Right kidney (tissue), 1 donor: ENCODE measurements around the gene NKAIN2.
"Not testable (repeated sequence)": the region's sequence is repeated elsewhere in the genome, so short reads cannot be mapped to it uniquely, and the experiment has no call there.

Experiments used
- DNase-seq: peaks from one replicate; pipeline ENCODE4 v3.0.0-alpha.2; 2016

Gene NKAIN2

DNA sequence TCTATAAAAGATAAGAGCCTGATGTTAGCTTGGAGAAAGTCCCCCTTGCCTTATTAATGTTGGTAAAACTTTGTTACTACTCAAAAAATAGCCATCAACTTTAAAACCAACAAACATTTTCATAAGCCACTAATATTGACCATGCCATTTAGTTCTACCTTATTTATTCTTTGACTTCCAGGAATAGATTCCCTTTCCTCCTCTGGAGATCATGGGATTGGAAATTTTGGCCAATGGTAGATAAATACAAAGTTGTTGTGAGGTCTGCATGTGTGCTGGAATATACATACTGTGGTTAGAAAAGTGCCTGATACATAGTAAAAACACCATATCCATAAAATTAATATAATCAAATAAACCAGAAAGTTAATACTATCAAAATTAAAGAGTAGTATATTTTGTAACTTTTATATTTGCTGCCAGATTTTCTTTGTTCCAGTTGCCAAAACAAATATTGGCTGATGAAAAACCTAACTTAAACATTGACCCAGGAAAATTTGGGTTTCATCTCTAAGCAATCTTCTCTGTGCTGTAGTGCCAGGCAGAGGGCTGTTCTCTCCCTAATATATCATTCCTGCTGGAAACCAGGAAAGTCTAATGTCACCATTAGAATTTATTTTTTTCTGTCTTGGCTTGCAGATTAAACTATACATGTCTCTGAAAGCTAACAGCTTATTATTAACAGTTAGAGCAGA lies 169.1 kb downstream of the NKAIN2 start:
- no peak for DNase-seq

DNA sequence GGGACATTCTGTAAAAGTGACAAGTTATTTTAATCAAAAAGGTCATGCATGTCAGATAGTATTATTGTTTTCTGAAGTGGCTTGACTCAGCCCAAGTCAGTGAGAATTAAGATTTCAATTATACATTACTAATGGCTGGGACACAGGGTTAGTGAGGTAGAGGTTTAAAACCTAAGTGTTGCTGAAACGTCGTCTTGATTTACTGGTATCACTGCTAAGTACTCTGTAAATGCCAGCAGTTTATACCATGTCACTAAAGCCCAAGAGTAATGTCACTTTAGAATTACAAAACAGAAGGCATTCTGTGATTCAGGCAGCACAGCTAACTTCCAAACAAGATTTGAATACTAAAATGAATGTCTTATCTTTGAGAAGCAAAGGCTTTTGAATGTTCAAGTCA lies 176.6 kb downstream of the NKAIN2 start:
- DNase-seq = no peak

DNA sequence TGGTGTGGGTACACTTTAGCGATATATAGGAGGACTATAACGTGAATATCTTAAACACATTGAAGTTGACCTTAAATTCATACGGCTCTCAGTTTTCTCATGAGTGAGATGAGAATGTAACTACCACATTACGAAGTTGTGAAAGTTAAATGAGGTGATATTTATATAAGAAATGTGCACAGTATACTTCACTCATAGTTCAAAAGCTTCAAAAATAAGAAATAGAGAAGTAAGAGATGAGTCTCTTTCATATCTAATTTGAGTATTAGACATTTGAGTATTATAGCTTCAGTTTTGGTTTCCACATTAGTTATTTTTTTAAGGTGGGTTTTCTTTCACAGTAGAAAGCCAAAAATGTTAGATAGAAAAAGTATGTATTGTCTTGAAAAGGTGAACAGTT lies 183.3 kb downstream of the NKAIN2 start:
- no peak for DNase-seq

DNA sequence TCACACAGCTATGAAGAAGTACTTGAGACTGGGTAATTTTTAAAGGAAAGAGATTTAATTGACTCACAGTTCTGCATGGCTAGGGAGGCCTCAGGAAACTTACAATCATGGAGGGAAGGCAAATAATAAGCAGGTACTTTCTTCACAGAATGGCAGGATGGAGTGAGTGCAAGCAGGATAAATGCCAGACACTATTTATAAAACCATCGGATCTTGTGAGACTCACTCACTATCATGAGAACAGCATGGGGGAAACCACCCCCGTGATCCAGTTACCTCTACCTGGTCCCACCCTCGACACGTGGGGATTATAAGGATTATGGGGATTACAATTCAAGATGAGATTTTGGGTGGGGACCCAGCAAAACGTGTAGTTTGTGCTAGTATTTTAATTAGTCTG lies 186.3 kb downstream of the NKAIN2 start:
- not testable (repeated sequence) for DNase-seq

DNA sequence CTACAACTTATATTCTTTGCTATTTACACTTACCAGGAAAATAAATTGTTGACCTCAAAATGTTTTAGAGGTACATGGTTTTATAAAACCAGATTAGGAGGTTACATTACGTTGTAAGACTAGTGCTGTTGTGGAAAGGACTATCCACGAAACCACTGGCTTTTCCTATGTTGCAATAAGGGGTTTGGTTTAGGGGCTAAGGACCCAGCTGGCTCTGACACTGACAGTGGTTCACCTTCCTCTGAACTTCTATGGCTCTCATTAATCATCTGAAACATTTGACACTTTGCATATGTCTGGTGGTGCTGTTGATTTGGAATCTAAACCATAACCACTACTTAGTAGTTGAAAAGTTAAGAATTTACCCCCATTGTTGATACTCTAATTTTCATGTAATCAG lies 186.7 kb downstream of the NKAIN2 start:
- DNase-seq = no peak

DNA sequence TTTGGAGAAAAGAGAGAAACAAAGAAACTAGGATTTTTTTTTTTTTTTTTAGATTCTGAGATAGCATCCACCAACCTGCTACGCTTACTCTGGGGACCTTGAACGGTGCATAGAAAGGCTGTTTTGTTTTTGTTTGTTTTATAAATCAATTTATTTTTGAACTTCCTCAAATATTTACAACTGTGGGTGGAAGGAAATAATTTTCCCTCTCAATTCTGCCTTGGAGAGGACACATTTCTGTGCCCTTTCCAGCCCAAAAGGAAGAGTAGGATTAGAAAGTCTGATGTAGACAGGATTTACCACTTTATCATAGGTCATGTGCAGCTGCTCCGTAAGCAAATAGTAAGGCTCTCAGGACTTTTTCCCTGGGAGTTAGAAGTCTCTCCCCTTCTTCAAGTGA lies 190.5 kb downstream of the NKAIN2 start:
- DNase-seq = no peak

DNA sequence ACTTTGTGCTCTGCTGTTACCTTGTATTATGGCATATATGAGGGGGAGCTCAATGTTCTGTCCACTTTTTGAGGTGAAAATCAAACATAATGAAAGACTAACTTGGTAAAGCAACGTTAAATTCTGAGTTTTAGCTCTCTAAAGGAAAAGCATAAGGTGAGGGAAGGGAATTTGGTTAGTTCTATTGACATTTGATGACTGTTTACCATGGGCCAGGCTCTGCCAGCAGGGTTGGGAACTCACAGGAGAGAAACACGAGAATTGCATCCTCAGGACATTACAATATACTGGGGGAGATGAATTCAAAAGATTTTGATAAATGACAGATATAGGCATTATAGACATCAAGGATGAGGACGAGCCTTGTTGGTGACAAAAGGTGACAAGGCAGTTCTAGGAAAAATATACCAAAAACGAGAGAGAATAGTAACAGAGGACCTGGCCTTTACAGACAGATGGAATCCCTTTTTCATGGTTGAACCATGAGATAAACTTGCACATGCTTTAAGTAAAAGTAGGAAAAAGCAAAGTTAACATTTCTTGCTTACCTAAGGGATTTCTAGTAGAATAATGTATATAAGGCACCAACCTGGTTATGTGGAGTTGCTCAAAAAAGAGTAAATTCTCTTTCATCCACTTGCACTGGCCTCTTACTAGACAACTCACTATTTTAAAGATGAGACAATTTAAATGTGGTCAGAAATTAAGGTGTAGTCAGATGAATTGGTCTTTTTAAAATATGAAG lies 191.4 kb downstream of the NKAIN2 start:
- no peak for DNase-seq

DNA sequence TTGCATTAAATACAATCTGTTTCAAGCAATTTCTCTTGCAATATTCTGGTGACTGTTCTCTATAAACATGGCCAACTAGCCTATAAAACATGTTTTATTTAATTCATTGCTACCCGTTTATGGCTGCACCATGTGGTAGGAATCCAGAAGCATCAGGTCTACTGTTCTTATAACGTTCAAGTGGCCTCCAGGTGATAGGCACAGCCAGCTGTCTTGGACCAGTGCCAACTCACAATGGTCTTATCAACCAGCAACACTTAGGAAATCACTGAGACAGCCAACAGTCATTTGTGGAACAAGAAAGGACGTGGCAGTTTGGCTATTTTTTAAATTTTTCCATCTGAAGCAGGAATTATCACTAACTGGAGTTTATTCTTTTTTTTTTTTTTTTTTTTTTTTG lies 193.6 kb downstream of the NKAIN2 start:
- DNase-seq = no peak

DNA sequence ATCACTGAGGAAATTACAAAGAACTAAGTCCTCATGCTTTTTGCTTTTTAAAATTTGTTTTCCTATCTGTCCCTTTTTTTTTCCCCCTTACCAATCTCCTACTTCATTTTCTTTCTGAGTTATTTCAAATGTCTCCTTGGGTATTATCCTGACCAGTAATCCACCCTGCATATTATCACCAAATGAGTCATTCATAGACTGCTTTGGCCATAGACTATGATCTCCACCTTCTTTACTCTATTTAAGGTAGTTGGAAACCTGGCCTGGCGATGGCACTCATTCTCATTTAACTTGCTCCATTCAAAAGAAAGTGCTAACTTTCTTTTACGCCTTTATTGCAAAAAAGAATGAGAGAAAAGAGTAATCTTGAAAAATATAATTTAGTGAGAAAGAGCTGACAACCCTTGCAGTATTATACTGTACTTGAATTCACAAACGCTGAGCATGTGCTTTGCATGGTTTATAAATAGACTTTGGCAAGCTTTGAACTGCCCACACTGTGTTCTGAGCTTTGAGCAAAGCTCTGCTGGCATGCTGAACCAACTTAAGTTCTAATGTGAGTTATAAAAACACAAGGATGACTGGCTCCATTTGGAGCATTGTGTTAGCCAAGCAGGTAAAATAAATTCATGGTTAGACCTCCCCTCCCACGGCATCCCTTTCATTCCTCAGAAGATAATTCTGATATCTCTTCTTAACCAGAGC lies 198.9 kb downstream of the NKAIN2 start:
- DNase-seq = no peak

DNA sequence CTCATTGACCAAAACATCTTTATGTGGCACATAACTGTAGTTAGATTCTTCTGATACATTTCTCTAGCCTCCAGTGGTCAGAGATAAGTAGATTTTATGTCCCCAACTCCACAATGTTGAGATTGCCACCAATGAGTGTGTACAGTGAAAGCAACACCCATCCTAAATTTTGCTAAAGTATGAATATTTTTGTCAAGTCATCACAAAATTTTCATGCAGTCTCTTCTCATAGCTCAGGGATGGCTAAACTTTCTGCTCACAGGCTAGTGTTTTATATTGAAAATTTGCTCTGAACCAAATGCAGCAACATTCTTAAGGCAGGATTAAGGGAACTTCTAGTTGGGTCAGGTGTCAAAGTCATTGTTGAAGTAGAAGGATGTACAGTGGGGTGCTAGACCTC lies 203.6 kb downstream of the NKAIN2 start:
- no peak for DNase-seq

DNA sequence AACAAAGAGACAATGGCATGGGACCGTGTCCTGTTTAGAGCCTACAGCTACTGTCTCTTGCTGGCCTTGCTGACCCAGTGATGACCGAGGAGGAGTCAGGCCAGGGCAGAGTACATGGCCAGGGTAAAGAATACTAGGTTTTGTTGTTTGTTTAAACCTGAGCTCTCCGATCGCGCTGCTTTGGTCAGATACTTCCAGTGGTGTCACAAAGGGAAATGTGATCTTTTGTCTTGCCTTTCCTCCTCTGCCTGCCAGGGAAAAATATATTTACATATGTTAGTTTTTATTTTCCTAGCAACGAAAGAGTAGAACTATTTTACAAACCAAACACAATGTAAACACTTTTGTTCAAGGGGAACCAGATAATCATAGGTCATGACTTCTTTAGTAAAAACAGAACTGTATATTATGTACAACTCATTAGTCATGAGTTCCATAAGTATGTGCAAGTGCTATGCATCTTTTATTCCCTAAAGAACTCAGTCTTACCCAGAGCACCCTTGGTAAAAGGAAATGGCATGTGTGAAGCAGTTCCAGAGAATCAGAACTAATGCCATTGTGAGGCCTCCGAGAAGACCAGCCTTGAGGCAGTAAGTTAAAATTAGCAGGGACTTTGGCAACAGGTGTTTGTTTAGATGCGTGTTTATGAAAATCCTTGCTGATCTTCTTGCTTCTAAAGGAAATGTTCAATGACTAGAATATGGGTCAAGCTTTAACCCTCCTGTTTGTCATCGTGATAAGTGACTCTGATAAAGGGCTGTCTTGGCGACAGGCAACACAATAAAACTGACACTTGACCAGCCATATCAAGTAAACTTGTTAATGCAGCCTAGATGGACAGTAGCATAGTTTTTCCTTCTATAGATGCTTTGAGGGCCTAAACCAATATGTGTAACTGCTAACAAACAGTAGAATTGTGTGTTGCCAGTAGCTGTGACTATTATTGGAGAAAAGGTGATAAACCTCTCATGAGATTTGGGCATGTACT lies 204.6 kb downstream of the NKAIN2 start:
- DNase-seq = no peak

DNA sequence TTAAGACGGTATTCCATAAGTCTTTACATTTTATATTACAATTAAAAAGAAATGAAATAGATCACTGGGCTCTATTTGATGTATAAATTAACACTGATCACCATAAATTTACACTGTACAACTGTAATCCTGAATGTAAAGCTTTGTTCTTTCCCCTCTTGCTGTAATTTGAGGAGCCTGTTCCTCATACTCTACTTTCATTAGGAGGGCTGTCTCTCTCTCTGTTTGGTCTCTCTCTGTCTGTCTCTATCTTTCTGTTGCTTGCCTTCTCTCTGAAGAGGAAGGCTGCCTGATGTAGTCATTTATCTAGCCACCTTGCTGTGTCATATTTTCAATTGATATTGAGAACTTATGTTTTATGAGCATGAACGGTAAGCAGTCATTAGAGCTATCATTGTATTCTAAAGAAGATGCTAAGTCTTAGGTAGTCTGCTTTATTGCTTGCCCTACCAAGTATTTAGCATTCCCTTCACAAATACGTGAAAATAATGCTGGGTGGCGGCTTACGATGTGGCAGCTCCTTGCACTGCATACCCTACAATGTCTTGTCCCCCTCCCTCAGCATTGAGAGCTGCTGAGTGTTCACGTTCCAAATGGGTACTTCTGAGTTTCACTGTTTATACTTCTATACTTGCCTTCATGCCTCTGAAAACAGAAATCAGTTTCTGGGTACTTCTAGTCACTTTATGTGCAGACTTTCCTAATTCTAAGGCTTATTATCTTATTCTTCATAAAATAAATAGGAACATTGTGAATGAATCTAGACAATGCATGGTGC lies 205.5 kb downstream of the NKAIN2 start:
- no peak for DNase-seq

DNA sequence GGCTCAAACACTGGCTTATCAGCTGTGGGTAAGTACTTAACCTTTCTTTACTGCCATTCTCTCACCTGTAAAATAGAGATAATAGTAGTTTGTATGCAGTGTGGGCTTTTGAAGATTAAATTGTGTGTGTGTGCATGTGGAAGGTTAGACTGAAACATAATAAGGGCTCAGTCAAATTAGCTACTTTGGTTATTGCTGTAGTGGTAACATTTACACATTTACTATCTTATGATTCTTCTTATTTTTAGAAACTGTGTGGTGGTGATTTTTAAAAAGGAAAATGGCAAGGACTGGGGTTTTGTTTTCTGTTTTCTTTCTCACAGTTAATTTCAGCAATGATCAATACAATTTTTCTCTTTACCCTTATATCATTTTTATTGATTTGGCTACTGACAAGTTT lies 206.9 kb downstream of the NKAIN2 start:
- DNase-seq = no peak

DNA sequence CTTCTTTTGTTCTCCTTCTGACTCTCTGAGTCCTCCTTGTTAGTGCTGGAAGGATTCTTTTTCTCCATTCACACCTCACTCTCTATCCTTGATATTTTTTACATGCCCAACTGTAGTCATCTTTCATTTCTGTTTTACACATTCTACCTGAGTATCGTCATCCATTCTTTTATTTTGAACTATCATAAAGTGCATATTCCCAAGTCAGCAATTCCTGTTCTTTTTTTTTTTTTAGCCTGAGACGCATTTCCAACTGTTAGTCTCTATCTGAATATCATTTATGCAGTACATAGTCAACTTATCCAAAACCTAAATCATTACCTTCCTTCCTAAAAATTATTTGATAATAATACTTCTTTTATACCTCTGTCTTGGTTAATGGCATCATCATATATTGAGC lies 207.5 kb downstream of the NKAIN2 start:
- no peak for DNase-seq

DNA sequence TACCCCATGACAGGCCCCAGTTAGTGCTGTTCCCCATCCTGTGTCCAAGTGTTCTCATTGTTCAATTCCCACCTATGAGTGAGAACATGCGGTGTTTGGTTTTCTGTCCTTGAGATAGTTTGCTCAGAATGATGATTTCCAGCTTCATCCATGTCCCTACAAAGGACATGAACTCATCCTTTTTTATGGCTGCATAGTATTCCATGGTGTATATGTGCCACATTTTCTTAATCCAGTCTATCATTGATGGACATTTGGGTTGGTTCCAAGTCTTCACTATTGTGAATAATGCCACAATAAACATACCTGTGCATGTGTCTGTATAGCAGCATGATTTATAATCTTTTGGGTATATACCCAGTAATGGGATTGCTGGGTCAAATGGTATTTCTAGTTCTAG lies 218.4 kb downstream of the NKAIN2 start:
- DNase-seq = not testable (repeated sequence)

DNA sequence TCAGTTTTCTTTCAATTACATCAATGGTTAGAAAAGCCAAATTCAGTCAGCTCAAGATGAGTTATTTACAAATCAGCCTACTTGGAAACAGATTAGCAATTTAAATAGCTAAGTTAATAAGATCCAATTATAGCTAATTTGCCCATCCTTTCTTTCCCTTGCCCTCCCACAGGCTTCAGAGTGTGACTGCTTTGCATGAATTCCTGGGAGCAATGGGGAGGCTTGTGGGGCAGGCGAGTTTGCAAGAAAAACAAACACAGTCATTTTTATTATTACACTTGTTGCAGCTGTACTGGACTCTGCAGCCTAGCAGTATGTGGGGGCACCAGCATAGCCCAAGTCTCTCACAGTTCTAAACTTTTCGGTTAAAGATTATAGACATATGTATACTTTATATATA lies 219.0 kb downstream of the NKAIN2 start:
- DNase-seq = no peak

DNA sequence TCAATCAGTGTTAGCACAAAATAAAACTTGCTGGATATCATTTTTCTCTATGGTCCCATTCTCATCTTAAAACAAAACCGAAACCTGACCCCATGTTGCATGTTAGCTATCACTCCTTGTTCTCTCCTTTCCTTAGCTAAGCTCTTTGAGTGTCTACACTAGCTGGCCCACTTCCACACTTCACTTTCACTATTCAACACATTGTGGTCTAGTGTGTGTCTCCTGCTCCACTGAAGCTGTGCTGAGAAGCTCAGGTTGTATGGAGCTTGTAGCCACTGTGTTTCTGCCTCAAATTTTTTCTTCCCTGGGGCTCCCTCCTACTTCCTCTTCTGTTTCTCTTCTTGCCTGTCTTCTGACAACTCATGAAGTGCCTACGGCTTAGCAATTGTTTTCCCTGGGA lies 223.0 kb downstream of the NKAIN2 start:
- no peak for DNase-seq

DNA sequence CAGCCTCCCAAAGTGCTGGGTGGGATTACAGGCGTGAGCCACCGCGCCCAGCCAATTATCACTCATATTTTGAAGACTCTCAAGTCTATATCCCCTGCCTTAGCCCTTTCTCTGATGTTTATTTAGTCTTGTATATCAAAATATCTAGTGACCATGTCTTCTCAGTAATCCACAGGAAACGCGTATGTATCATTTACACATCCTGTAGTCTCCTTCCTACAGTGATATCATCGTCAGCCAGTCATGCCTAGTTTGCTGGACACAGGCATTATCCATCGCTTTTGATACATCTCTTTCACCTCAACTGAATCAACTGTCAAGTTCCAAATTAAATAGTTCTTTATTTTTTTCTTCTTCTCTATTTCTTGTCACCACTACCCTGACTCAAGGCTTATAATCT lies 223.7 kb downstream of the NKAIN2 start:
- no peak for DNase-seq

DNA sequence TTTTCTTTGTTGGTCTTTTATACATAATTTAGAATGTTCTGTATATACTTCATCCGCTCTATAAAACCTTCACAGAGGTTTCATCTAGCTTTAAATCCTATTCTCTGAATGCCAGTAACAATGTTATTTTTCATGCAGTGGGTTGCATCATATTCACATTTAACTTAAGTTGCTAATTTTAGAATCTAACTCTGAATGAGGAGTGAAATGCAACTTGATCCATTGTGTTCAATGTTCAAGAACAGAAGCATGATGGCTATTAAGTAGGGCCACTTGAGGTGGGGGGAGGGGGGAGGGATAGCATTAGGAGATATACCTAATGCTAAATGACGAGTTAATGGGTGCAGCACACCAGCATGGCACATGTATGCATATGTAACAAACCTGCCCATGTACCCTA lies 224.5 kb downstream of the NKAIN2 start:
- DNase-seq = no peak

DNA sequence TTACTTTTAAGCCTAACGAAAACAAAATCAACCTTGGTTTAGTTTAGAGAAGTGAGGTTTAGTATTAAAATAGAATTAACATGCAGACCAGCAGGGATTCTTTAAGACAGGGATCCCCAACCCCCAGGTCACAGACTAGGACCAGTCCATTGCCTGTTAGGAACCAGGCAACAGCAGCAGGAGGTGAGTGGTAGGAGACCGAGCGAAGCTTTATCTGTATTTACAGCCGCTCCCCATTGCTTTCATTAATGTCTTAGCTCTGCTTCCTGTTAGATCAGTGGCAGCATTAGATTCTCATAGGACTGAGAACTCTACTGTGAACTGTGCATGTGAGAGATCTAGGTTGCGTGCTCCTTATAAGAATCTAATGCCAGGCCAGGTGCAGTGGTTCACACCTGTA lies 225.9 kb downstream of the NKAIN2 start:
- no peak for DNase-seq

DNA sequence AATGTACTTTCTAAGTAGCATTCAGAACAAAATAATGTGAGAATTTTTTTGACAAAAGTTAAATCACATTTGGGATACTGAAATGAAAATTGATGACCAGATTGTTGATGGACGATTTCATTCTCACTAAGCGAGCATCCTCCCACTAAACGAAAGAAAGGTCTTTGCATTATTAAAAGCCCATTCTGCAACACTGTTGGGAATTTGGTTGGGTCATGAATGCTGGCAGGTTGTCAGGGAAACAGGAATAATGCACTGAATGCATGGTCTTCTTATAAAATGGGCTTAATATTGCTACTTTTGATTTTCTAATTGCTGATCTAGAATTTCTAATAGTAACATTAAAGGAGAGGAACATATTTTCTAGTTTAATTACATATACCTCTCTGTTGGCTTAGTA lies 229.8 kb downstream of the NKAIN2 start:
- no peak for DNase-seq

DNA sequence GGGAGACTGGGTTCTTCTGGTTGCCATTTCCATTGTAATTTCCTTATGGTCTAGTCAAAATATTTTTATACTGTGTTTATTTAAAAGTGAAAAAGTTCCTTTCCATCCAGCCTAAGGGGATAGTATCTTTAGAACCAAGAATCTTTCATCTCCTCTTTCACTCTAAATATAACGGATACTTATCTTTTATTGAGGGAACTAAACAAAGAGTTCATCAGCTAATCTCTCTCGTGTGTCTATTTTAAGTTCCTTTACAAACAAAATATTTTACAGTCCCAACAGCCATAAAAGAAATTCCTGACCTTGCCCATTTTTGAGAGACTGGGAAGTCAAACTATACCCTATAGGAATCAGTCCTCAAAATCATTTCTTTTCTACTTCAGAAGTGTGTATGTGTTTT lies 232.7 kb downstream of the NKAIN2 start:
- no peak for DNase-seq
